H1 (cell line): Measurements from ENCODE around the gene PDHB. TPM values are rescaled to one million over a fixed set of nuclear protein-coding genes. Genes with fewer than 3 reads are reported as not detected.

Experiments
- CTCF ChIA-PET: fragments of 300-600 bp; sonication (Branson Sonifier 250); formaldehyde crosslinking; loops from one replicate; lab custom pipeline; 2021; ENCODE audit not compliant: partially characterized antibody; lab: Charles Lee
- POLR2A ChIA-PET: fragments of 300-600 bp; sonication (Branson Sonifier 250); formaldehyde crosslinking; loops from one replicate; lab custom pipeline; 2021; ENCODE audit warnings: inconsistent platforms; ENCODE audit not compliant: partially characterized antibody; lab: Charles Lee
- DNase-seq, 2 experiments: peaks; one replicate each; pipeline versions ENCODE4 v3.0.0 to v3.0.0-alpha.2; 2010 to 2022; ENCODE audit warnings: low spot score in 2 of 2, low read depth in 1 of 2, mixed read lengths in 1 of 2
- FAIRE-seq: peaks from 2 replicates; lab custom pipeline; 2011; peaks lifted over from hg19 to GRCh38; lab: Jason Lieb, UNC
- H2AFZ ChIP-seq: 2 replicates; pipeline ENCODE4 v1.8.1; 2012; ENCODE audit warnings: low read length, inconsistent platforms
- H2AK5ac ChIP-seq: 2 replicates; pipeline ENCODE4 v1.6.1; 2013; ENCODE audit warnings: low read depth, low read length
- H2BK120ac ChIP-seq: replicated peaks from 2 replicates; pipeline ENCODE3; 2013; ENCODE audit warnings: low read depth, low read length, inconsistent platforms
- H2BK12ac ChIP-seq: 2 replicates; pipeline ENCODE4 v1.6.1; 2013; ENCODE audit warnings: low read depth, low read length
- H2BK15ac ChIP-seq: 2 replicates; pipeline ENCODE4 v1.6.1; 2013; ENCODE audit warnings: low read length
- H2BK20ac ChIP-seq: 2 replicates; pipeline ENCODE4 v1.6.1; 2013; ENCODE audit warnings: low read length
- H2BK5ac ChIP-seq: 2 replicates; pipeline ENCODE4 v1.6.1; 2013; ENCODE audit warnings: low read depth, low read length
- H3K14ac ChIP-seq: 2 replicates; pipeline ENCODE4 v1.6.1; 2013; ENCODE audit warnings: inconsistent platforms; ENCODE audit not compliant: insufficient read length
- H3K18ac ChIP-seq: 2 replicates; pipeline ENCODE4 v1.6.1; 2013; ENCODE audit warnings: low read length; ENCODE audit errors: extremely low read depth
- H3K23ac ChIP-seq: 2 replicates; pipeline ENCODE4 v1.6.1; 2013; ENCODE audit warnings: inconsistent platforms; ENCODE audit not compliant: insufficient read length
- H3K23me2 ChIP-seq: 2 replicates; pipeline ENCODE4 v1.6.1; 2013; ENCODE audit warnings: low read depth, low read length
- H3K27ac ChIP-seq: 2 replicates; pipeline ENCODE4 v1.6.1; 2011; ENCODE audit warnings: low read depth, low read length, inconsistent platforms
- H3K27me3 ChIP-seq, 4 experiments: replicated peaks in 1 of 4; 1 replicate in 1 of 4; 2 replicates in 3 of 4; pipeline versions ENCODE4 v1.6.1 to v1.8.1; 2011 to 2013; ENCODE audit warnings: low read length in 3 of 4, mild to moderate bottlenecking in 3 of 4, inconsistent platforms in 2 of 4, mixed read lengths in 2 of 4, moderate library complexity in 1 of 4; ENCODE audit not compliant: control insufficient read depth in 3 of 4, insufficient read depth in 3 of 4; ENCODE audit errors: extremely low read depth in 1 of 4
- H3K36me3 ChIP-seq, 4 experiments: 2 replicates each; pipeline versions ENCODE4 v1.6.1 to v1.8.1; 2011 to 2013; ENCODE audit warnings: mild to moderate bottlenecking in 4 of 4, low read length in 3 of 4, moderate library complexity in 2 of 4, control low read depth in 1 of 4, inconsistent platforms in 1 of 4; ENCODE audit not compliant: insufficient read depth in 4 of 4, control insufficient read depth in 2 of 4
- H3K4ac ChIP-seq: replicated peaks from 2 replicates; pipeline ENCODE3; 2013; ENCODE audit warnings: low read length, low read depth, mixed read lengths, inconsistent platforms; ENCODE audit not compliant: insufficient read length
- H3K4me1 ChIP-seq, 4 experiments: replicated peaks in 1 of 4; 1 replicate in 1 of 4; 2 replicates in 3 of 4; pipeline versions ENCODE4 v1.6.1 to v1.8.1; 2011 to 2013; ENCODE audit warnings: low read length in 3 of 4, inconsistent platforms in 2 of 4, mixed read lengths in 1 of 4; ENCODE audit not compliant: insufficient read depth in 4 of 4, control insufficient read depth in 3 of 4
- H3K4me2 ChIP-seq, 2 experiments: 2 replicates each; pipeline versions ENCODE4 v1.6.1 to v1.8.1; 2011 to 2013; ENCODE audit warnings: low read depth in 2 of 2, low read length in 2 of 2, control low read depth in 1 of 2, inconsistent platforms in 1 of 2, mild to moderate bottlenecking in 1 of 2; ENCODE audit not compliant: insufficient read depth in 1 of 2
- H3K4me3 ChIP-seq, 4 experiments: fragments of 200-600, 300-600 bp in 1 of 4; sonication (generic), shearing (Covaris generic), sonication (Bioruptor Twin) in 1 of 4; 2 replicates each; pipeline versions ENCODE4 v1.5.1 to v1.8.1; 2011 to 2016; ENCODE audit warnings: low read length in 4 of 4, low read depth in 3 of 4, control low read depth in 2 of 4, inconsistent platforms in 2 of 4, mild to moderate bottlenecking in 2 of 4, mixed read lengths in 1 of 4, moderate library complexity in 1 of 4; ENCODE audit not compliant: insufficient read depth in 2 of 4; ENCODE audit errors: extremely low read depth in 1 of 4
- H3K56ac ChIP-seq: replicated peaks from 2 replicates; pipeline ENCODE3; 2013; ENCODE audit warnings: low read depth, mild to moderate bottlenecking, mixed read lengths, low read length, inconsistent platforms; ENCODE audit not compliant: insufficient read length
- H3K79me1 ChIP-seq: 2 replicates; pipeline ENCODE4 v1.6.1; 2013; ENCODE audit warnings: low read depth, low read length, control low read depth
- H3K79me2 ChIP-seq, 2 experiments: 2 replicates each; pipeline versions ENCODE4 v1.6.1 to v1.8.1; 2012 to 2013; ENCODE audit warnings: low read length in 2 of 2, mild to moderate bottlenecking in 2 of 2, inconsistent platforms in 1 of 2; ENCODE audit not compliant: insufficient read depth in 2 of 2, control insufficient read depth in 1 of 2
- H3K9ac ChIP-seq, 4 experiments: replicated peaks in 1 of 4; 1 replicate in 1 of 4; 2 replicates in 3 of 4; pipeline versions ENCODE4 v1.6.1 to v1.8.1; 2011 to 2013; ENCODE audit warnings: low read depth in 3 of 4, low read length in 3 of 4, control low read depth in 2 of 4, mild to moderate bottlenecking in 2 of 4, moderate library complexity in 2 of 4, inconsistent platforms in 1 of 4; ENCODE audit errors: extremely low read depth in 1 of 4
- H3K9me3 ChIP-seq, 2 experiments: 2 replicates each; pipeline versions ENCODE4 v1.6.1 to v1.8.1; 2012 to 2013; ENCODE audit warnings: mild to moderate bottlenecking in 2 of 2, moderate library complexity in 2 of 2, control low read depth in 1 of 2, inconsistent platforms in 1 of 2, low read depth in 1 of 2, low read length in 1 of 2, mixed read lengths in 1 of 2; ENCODE audit not compliant: insufficient read depth in 2 of 2
- H4K20me1 ChIP-seq, 2 experiments: replicated peaks in 1 of 2; 2 replicates each; pipeline versions ENCODE3 to v1.8.1; 2011 to 2013; ENCODE audit warnings: inconsistent platforms in 2 of 2, low read length in 2 of 2, mild to moderate bottlenecking in 1 of 2; ENCODE audit not compliant: insufficient read depth in 2 of 2, control insufficient read depth in 1 of 2
- H4K5ac ChIP-seq: 2 replicates; pipeline ENCODE4 v1.6.1; 2013; ENCODE audit warnings: low read length, low read depth, mixed read lengths, inconsistent platforms; ENCODE audit not compliant: insufficient read length
- H4K8ac ChIP-seq: 2 replicates; pipeline ENCODE4 v1.8.0; 2013; ENCODE audit warnings: mild to moderate bottlenecking, moderate library complexity, low read length, inconsistent platforms; ENCODE audit not compliant: insufficient read depth; ENCODE audit errors: extremely low read depth
- H4K91ac ChIP-seq: replicated peaks from 2 replicates; pipeline ENCODE3; 2013; ENCODE audit warnings: low read length, mixed read lengths, inconsistent platforms; ENCODE audit not compliant: insufficient read length
- BACH1 ChIP-seq: IDR thresholded peaks from 2 replicates; pipeline ENCODE4 v1.6.1; 2012; ENCODE audit warnings: low read length, improper control_type of control experiment
- BCL11A ChIP-seq, 2 experiments: IDR thresholded peaks; one replicate each; pipeline ENCODE4 v1.6.1; 2011; ENCODE audit warnings: low read depth in 2 of 2, low read length in 2 of 2, mild to moderate bottlenecking in 2 of 2
- CEBPB ChIP-seq: IDR thresholded peaks from 2 replicates; pipeline ENCODE4 v1.6.1; 2012; ENCODE audit warnings: low read depth, low read length
- EZH2 ChIP-seq: fragments of 200-600 bp; sonication (generic); IDR thresholded peaks from 2 replicates; pipeline ENCODE4 v1.7.1; 2012; ENCODE audit warnings: low read depth, mild to moderate bottlenecking, moderate library complexity, low read length, inconsistent platforms; ENCODE audit not compliant: severe bottlenecking
- FOSL1 ChIP-seq: IDR thresholded peaks from 2 replicates; pipeline ENCODE4 v1.6.1; 2011; ENCODE audit warnings: mild to moderate bottlenecking, low read depth, low read length, moderate library complexity; ENCODE audit not compliant: insufficient read depth
- JUND ChIP-seq: IDR thresholded peaks from 2 replicates; pipeline ENCODE4 v1.6.1; 2011; ENCODE audit warnings: mild to moderate bottlenecking, improper control_type of control experiment, low read length
- KDM4A ChIP-seq: IDR thresholded peaks from one replicate; pipeline ENCODE4 v1.7.1; 2012; ENCODE audit warnings: low read depth, mild to moderate bottlenecking, moderate library complexity, low read length, inconsistent platforms; ENCODE audit not compliant: severe bottlenecking
- NRF1 ChIP-seq: IDR thresholded peaks from 2 replicates; pipeline ENCODE4 v1.6.1; 2011; ENCODE audit warnings: mild to moderate bottlenecking, low read depth, low read length, improper control_type of control experiment
- RBBP5 ChIP-seq: IDR thresholded peaks from 2 replicates; pipeline ENCODE4 v1.7.1; 2012; ENCODE audit warnings: low read depth, mild to moderate bottlenecking, inconsistent platforms, low read length, moderate library complexity, borderline replicate concordance
- TAF7 ChIP-seq: optimal IDR thresholded peaks from 2 replicates; pipeline ENCODE3; 2011; ENCODE audit warnings: low read depth, mild to moderate bottlenecking, inconsistent platforms, low read length, moderate library complexity, borderline replicate concordance
- WGBS, 2 experiments: shearing (Covaris generic) in 1 of 2; methylation state at CpG; one replicate each; pipeline versions ENCODE4 v1.1.6 to v1.1.7; 2013 to 2015; ENCODE audit warnings: low lambda C conversion rate in 2 of 2, mixed read lengths in 2 of 2, inconsistent platforms in 1 of 2, low coverage in 1 of 2, missing lambda C conversion rate in 1 of 2; ENCODE audit not compliant: insufficient replicate concordance in 2 of 2, insufficient coverage in 1 of 2, insufficient read length in 1 of 2; ENCODE audit errors: extremely low coverage in 1 of 2, missing lambda C conversion rate in 1 of 2; 5-methylcytosine and 5-hydroxymethylcytosine counted together
- polyA plus RNA-seq, 7 experiments: library from polyadenylated mRNA; depleted of rRNA in 3 of 7; stranded (reverse) in 5 of 7; unstranded in 2 of 7; fragments of >200 nt in 5 of 7; fragments of 200-250 nt in 2 of 7; gene quantifications; 1 replicate in 5 of 7; 2 replicates in 1 of 7; 4 replicates in 1 of 7; pipeline versions ENCODE4 v1.2.1 to v1.2.3, GENCODE V29; 2011 to 2013; ENCODE audit warnings: missing spikeins in 2 of 7, mixed read lengths in 2 of 7
- total RNA-seq: library from RNA; stranded (reverse); fragmentation: NEBNext Ultra II Directional; extraction: Animal tissue kit (Norgen Biotek cat#: 25700); gene quantifications from 2 replicates; pipeline ENCODE4 v1.2.1, GENCODE V29; 2021
- TF ChIP-seq, protein P1 (sequence below): IDR thresholded peaks from 2 replicates; pipeline ENCODE4 v1.6.1; 2012; ENCODE audit warnings: inconsistent platforms

The PDHB gene
- total and polyA plus RNA-seq, 2 of the 8 experiments (the other 6 are each of a cell fraction or from before 2014, with no cell fraction given): 90.4 to 140 TPM

DNA sequence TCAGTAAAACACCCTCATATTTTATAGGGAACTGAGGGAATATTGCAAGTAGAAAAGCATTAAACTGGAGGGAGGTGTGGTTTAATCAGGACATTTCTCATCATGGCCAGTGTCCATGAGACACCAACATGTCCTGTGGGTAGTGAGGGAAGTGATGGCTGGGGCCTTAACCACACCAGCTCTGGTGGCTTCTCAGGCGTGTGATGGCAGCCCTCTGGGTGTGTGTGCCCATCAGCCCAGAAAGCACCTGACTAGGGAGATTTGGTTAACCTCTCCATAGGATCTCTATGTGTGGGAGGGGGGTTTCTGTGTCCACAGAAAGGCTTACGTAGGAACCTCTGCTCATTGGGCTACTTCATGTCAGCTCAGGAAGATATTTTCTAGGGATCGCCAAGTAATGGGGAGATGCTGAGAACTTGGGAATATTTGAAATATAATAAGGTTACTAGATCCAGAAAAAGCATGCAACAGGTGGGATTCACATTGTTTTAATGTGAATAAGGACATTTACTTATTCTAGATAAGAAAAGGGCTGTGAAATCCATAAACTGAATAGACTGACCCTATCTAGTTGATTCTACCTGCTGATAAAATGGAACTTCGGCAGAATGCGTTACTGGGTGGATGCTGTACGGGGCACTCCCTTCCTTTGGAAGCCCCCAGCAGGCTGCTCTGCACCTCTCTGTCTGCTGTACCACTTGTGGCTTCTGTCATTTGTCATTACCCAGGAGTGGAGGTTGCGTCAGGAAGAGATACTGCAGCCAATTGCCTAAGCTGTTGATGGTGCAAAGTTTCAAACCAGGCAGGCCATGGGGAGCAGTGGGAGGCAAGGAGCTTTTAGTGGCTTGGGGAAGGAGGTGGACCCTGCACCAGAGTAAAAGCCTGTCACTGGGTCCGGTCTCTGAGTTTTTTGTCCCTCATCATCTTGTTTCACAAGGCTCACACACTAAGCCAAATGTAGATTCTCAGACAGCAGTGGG, 21.5 kb downstream of the PDHB start:
- Histone ChIP-seq H3K23ac (no peak overlapping the region), H2BK5ac (no peak overlapping the region), H4K5ac (no peak overlapping the region), H4K91ac (no peak overlapping the region), H2BK12ac (no peak overlapping the region), H3K27me3 (no peaks in the 10 kb centered on the region), H3K56ac (no peak overlapping the region), H2BK15ac (no peak overlapping the region), H3K4me3 (no peak overlapping the region), H3K9ac (no peak overlapping the region), H3K79me1 (no peaks in the 10 kb centered on the region), H2BK20ac (no peak overlapping the region), H3K27ac (no peak overlapping the region), H3K4me2 (no peak overlapping the region), H4K8ac (no peak overlapping the region), H3K18ac (no peak overlapping the region), H2AK5ac (no peak overlapping the region), H3K4ac (no peak overlapping the region), H3K23me2 (no peaks in the 10 kb centered on the region), H4K20me1 (no peaks in the 10 kb centered on the region), H3K4me1 (peaks cover 0 to 5% (median 4%) of the 10 kb centered on the region in 4 experiments; a peak in 2 of 7 replicates), H3K9me3 (no peaks in the 10 kb centered on the region), H2BK120ac (no peak overlapping the region), H3K79me2 (no peaks in the 10 kb centered on the region), H3K36me3 (no peaks in the 10 kb centered on the region), H3K14ac (no peak overlapping the region), H2AFZ (no peak overlapping the region)
- ChIA-PET CTCF (interaction anchor here (0.6 to 4.5 kb wide), 21 partner anchors 7 to 342 kb away, joined by 3 to 27 read pairs (median 4); partner anchors contain the start of genes HTD2, PXK and RPP14), POLR2A (interaction anchor here (1.0 to 2.7 kb wide), 5 partner anchors 9 to 94 kb away, joined by 3 to 9 read pairs (median 7); no protein-coding TSS in a partner anchor)
- FAIRE-seq (no peak), DNase-seq (no peak)
- WGBS, 2 experiments: 86% methylated on average over 8 of the region's 8 CpGs; no CpG with 5 or more reads in 1 of the 2 experiments
- no peak for TF ChIP-seq BACH1
- no peak for TF ChIP-seq EZH2
- TF ChIP-seq BCL11A (IDR thresholded peaks at IDR 0.05; ENCODE audit: low read depth in 2 of 2, low read length in 2 of 2): no peak
- TF ChIP-seq, protein P1, sequence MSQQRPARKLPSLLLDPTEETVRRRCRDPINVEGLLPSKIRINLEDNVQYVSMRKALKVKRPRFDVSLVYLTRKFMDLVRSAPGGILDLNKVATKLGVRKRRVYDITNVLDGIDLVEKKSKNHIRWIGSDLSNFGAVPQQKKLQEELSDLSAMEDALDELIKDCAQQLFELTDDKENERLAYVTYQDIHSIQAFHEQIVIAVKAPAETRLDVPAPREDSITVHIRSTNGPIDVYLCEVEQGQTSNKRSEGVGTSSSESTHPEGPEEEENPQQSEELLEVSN: no peak
- TF ChIP-seq JUND: no peak
- no peak for TF ChIP-seq NRF1
- no peak for TF ChIP-seq FOSL1
- TF ChIP-seq TAF7: no peak
- TF ChIP-seq CEBPB: no peak
- TF ChIP-seq KDM4A: no peak
- TF ChIP-seq RBBP5: no peak
